GM18526 (cell line): ENCODE measurements around the gene C17orf78.

Experiments
- POLR2A ChIP-seq: IDR thresholded peaks from 3 replicates; pipeline ENCODE4 v1.6.1; 2011; ENCODE audit not compliant: insufficient read length; ENCODE audit errors: extremely low read depth

Gene C17orf78

GRCh38 chr17:37382056-37382455 is 6.3 kb downstream of the C17orf78 start:
- no peak for TF ChIP-seq POLR2A

- TF ChIP-seq POLR2A = no peak
Measured at GRCh38 chr17:37384560-37385149, 8.9 kb downstream of the C17orf78 start.

- no peak for TF ChIP-seq POLR2A
Measured at GRCh38 chr17:37385474-37385990, 9.7 kb downstream of the C17orf78 start.

- TF ChIP-seq POLR2A = no peak
Measured at GRCh38 chr17:37386462-37386861, 10.7 kb downstream of the C17orf78 start.

- no peak for TF ChIP-seq POLR2A
Measured at GRCh38 chr17:37388266-37388665, 12.5 kb downstream of the C17orf78 start.

GRCh38 chr17:37389160-37389559 is 13.4 kb downstream of the C17orf78 start:
- TF ChIP-seq POLR2A = no peak

- no peak for TF ChIP-seq POLR2A
Measured at GRCh38 chr17:37391146-37391545, 15.4 kb downstream of the C17orf78 start.

GRCh38 chr17:37392024-37392590 is 16.3 kb downstream of the C17orf78 start:
- TF ChIP-seq POLR2A = no peak

GRCh38 chr17:37393352-37393751 is 17.6 kb downstream of the C17orf78 start:
- no peak for TF ChIP-seq POLR2A

GRCh38 chr17:37399265-37399803 is 23.5 kb downstream of the C17orf78 start:
- no peak for TF ChIP-seq POLR2A

- TF ChIP-seq POLR2A = no peak
Measured at GRCh38 chr17:37400505-37400904, 24.7 kb downstream of the C17orf78 start.

- no peak for TF ChIP-seq POLR2A
Measured at GRCh38 chr17:37405955-37406634, 30.3 kb downstream of the C17orf78 start.

- TF ChIP-seq POLR2A = peak; percentile 78
Measured at GRCh38 chr17:37406635-37407461, 31.1 kb downstream of the C17orf78 start, which contains the start of the genes ACACA and TADA2A. Gene ACACA, minus strand, starts transcription at chr17:37406836. Its CDS starts 537 bp downstream, at chr17:37406299. Gene TADA2A, plus strand, starts transcription at chr17:37406886. Its CDS starts 4,480 bp downstream, at chr17:37411366.

GRCh38 chr17:37410357-37410756 is 34.6 kb downstream of the C17orf78 start:
- TF ChIP-seq POLR2A = no peak
